LNCaP clone FGC (cell line): ENCODE results near the gene IQGAP2.

ENCODE experiments used
- DNase-seq: peaks from one replicate; pipeline ENCODE4 v3.0.0-alpha.2; 2011; ENCODE audit warnings: low read depth
- H3K4me3 ChIP-seq: 2 replicates; pipeline ENCODE4 v1.5.1; 2011; ENCODE audit warnings: mild to moderate bottlenecking, low read depth, low read length, control low read depth
- TF ChIP-seq, protein P1 (sequence below): IDR thresholded peaks from 2 replicates; pipeline ENCODE4 v1.5.1; 2012; ENCODE audit warnings: mild to moderate bottlenecking; ENCODE audit not compliant: control insufficient read depth, insufficient read depth; ENCODE audit errors: extremely low read depth

Gene IQGAP2

GRCh38 chr5:76691467-76692273, 288.6 kb downstream of the IQGAP2 start:
- TF ChIP-seq, protein P1, sequence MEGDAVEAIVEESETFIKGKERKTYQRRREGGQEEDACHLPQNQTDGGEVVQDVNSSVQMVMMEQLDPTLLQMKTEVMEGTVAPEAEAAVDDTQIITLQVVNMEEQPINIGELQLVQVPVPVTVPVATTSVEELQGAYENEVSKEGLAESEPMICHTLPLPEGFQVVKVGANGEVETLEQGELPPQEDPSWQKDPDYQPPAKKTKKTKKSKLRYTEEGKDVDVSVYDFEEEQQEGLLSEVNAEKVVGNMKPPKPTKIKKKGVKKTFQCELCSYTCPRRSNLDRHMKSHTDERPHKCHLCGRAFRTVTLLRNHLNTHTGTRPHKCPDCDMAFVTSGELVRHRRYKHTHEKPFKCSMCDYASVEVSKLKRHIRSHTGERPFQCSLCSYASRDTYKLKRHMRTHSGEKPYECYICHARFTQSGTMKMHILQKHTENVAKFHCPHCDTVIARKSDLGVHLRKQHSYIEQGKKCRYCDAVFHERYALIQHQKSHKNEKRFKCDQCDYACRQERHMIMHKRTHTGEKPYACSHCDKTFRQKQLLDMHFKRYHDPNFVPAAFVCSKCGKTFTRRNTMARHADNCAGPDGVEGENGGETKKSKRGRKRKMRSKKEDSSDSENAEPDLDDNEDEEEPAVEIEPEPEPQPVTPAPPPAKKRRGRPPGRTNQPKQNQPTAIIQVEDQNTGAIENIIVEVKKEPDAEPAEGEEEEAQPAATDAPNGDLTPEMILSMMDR = no peak
- no peak for DNase-seq
- no peak overlapping the region for H3K4me3 ChIP-seq

DNA sequence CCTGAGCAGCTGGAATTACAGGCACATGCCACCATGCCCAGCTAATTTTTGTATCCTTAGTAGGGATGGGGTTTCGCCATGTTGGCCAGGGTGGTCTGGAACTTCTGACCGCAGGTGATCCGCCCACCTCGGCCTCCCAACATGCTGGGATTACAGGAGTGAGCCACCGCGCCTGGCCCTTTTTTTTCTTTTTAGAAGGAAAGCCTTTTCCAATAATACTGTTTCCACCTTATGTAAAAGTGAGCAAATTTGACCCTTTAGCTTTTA, 289.1 kb downstream of the IQGAP2 start:
- DNase-seq = no peak
- H3K4me3 ChIP-seq = no peak overlapping the region
- TF ChIP-seq, protein P1 = no peak

- DNase-seq = no peak
- TF ChIP-seq, protein P1 = no peak
- no peak overlapping the region for H3K4me3 ChIP-seq
Observed at GRCh38 chr5:76692651-76693050, 289.6 kb downstream of the IQGAP2 start.

- TF ChIP-seq, protein P1 = no peak
- no peak for DNase-seq
Observed at GRCh38 chr5:76693141-76693540, 290.1 kb downstream of the IQGAP2 start.

GRCh38 chr5:76694317-76694716, 291.2 kb downstream of the IQGAP2 start:
- TF ChIP-seq, protein P1 = no peak
- H3K4me3 ChIP-seq = no peak overlapping the region

More at GRCh38 chr5:76693141-76693540, 290.1 kb downstream of the IQGAP2 start:
- no peak overlapping the region for H3K4me3 ChIP-seq

DNA sequence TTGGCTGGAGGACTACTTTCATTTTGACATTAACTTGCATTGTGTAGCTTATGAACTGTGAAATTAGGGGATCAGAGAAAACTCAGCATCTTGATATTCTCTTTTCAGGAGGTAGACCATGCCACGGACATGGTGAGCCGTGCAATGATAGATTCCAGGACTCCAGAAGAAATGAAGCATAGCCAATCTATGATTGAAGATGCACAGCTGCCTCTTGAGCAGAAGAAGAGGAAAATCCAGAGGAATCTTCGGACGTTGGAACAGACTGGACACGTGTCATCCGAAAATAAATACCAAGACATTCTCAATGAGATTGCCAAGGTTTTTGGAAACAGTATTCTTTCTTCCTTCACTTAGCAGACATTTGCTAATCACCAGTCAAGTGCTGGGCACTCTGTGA, 292.3 kb downstream of the IQGAP2 start:
- no peak for DNase-seq
- no peak overlapping the region for H3K4me3 ChIP-seq
- TF ChIP-seq, protein P1 = no peak

More at GRCh38 chr5:76694317-76694716, 291.2 kb downstream of the IQGAP2 start:
- DNase-seq = no peak

DNA sequence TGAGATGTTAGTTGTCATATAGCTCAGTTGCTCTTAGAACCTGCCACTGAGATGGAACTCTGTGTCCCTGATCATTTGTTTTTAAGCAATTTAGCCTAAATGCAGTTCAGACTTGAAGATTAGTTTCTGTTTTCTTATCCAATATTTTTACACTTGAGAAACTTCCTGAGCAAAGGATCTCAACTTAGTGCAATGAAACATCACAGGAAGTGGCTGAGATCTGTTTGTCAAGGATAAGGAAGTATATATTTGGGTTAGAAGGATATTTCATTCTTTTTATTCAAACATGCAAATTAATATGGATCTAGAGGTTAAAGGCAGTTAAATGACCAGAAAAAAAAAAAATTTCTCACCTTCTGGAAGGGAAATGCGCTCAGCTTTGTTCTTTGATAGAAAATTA, 293.2 kb downstream of the IQGAP2 start:
- TF ChIP-seq, protein P1 = no peak
- no peak for DNase-seq
- H3K4me3 ChIP-seq = no peak overlapping the region
